ENCODE results near the gene C1orf105.

GRCh38 chr1:172390683-172391551 lies 29.6 kb upstream of the C1orf105 start:
- no peak for TF ChIP-seq REST (IDR thresholded peaks at IDR 0.05)
- TF ChIP-seq GABPA (IDR thresholded peaks at IDR 0.05 in 1 of 2, conservative IDR thresholded peaks at IDR 0.05 in 1 of 2), result no peak
- TF ChIP-seq CTCF (IDR thresholded peaks at IDR 0.05; ENCODE audit: low read depth, low read length, missing input control), result no peak
- no peak for TF ChIP-seq YY1 (IDR thresholded peaks at IDR 0.05)
- TF ChIP-seq MAX (IDR thresholded peaks at IDR 0.05), result no peak
- TF ChIP-seq SP1 (IDR thresholded peaks at IDR 0.05), result no peak
- TF ChIP-seq RAD21 (IDR thresholded peaks at IDR 0.05), result no peak
- no peak for TF ChIP-seq TAF1 (conservative IDR thresholded peaks at IDR 0.05)
- TF ChIP-seq FOXA1 (IDR thresholded peaks at IDR 0.05), result no peak
- TF ChIP-seq NR2F2 (IDR thresholded peaks at IDR 0.05), result no peak
- TF ChIP-seq ATF3 (IDR thresholded peaks at IDR 0.05), result no peak
- no peak for TF ChIP-seq ZBTB33 (IDR thresholded peaks at IDR 0.05)
